HFF-Myc (cell line): Measurements from ENCODE around the gene PPP2R5C.

Experiments
- DNase-seq: peaks from one replicate; pipeline ENCODE4 v3.0.0-alpha.2; 2011; ENCODE audit warnings: low read depth; ENCODE audit errors: extremely low read depth
- H3K4me3 ChIP-seq: replicated peaks from 2 replicates; pipeline ENCODE4 v1.5.1; 2011; ENCODE audit warnings: low read depth, mild to moderate bottlenecking, control low read depth, low read length
- TF ChIP-seq, protein P1 (sequence below): IDR thresholded peaks from 2 replicates; pipeline ENCODE4 v1.5.1; 2012; ENCODE audit warnings: mild to moderate bottlenecking, low read depth, low read length, control low read depth; ENCODE audit errors: missing control alignments

PPP2R5C gene

DNA sequence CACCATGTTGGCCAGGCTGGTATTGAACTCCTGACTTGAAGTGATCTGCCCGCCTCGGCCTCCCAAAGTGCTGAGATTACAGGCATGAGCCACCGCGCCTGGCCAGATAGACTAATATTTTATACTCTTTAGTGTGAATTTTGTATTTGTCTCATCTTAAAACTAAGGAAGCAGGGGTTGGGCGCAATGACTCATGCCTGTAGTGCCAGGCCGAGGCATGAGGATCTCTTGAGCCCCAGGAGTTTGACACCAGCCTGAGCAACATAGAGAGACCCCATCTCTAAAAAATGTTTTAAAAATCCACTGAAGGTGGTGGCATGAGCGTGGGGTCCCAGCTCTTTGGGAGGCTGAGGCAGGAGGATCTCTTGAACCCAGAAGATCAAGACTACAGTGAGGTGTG lies 211.8 kb downstream of the PPP2R5C start:
- H3K4me3 ChIP-seq: no peak overlapping the region
- TF ChIP-seq, protein P1, sequence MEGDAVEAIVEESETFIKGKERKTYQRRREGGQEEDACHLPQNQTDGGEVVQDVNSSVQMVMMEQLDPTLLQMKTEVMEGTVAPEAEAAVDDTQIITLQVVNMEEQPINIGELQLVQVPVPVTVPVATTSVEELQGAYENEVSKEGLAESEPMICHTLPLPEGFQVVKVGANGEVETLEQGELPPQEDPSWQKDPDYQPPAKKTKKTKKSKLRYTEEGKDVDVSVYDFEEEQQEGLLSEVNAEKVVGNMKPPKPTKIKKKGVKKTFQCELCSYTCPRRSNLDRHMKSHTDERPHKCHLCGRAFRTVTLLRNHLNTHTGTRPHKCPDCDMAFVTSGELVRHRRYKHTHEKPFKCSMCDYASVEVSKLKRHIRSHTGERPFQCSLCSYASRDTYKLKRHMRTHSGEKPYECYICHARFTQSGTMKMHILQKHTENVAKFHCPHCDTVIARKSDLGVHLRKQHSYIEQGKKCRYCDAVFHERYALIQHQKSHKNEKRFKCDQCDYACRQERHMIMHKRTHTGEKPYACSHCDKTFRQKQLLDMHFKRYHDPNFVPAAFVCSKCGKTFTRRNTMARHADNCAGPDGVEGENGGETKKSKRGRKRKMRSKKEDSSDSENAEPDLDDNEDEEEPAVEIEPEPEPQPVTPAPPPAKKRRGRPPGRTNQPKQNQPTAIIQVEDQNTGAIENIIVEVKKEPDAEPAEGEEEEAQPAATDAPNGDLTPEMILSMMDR: no peak
- DNase-seq: no peak

DNA sequence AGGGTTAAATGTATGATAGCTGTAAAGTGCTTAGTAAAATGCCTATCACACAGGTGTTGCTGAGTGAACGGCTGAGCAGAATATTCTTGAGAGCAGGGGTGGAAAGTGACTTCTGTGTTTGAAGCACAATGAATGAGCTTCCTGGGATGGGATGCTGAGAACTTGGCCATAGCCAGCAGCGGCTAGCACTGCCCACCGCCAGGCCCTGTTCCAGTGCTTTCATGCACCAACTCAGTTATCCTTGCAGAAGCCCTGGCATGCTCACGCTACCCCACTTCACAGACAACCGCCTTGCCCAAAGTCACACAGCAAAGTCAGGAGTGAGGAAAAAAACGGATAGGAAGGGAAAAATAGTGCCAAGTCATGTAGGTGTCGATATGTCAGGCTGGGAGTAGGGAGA lies 213.7 kb downstream of the PPP2R5C start:
- TF ChIP-seq, protein P1: no peak
- DNase-seq: no peak
- no peak overlapping the region for H3K4me3 ChIP-seq
